Fibroblast of lung (primary cell): ENCODE measurements around the gene OGDHL. TPM values are rescaled to one million over a fixed set of nuclear protein-coding genes. Genes with fewer than 3 reads are reported as not detected.

ENCODE experiments used
- DNase-seq, 2 donors: peaks; one replicate each; pipeline versions ENCODE4 v3.0.0 to v3.0.0-alpha.2; 2010; ENCODE audit warnings: low read depth in 2 of 2
- H2AFZ ChIP-seq: 2 replicates; pipeline ENCODE4 v1.5.1; 2012; ENCODE audit warnings: low read length, control low read depth, inconsistent platforms
- H3K27ac ChIP-seq: 2 replicates; pipeline ENCODE4 v1.5.1; 2011; ENCODE audit warnings: low read length, control low read depth; ENCODE audit not compliant: insufficient read depth
- H3K27me3 ChIP-seq: 2 replicates; pipeline ENCODE4 v1.5.1; 2011; ENCODE audit warnings: mild to moderate bottlenecking, low read length; ENCODE audit not compliant: control insufficient read depth, insufficient read depth
- H3K36me3 ChIP-seq: 2 replicates; pipeline ENCODE4 v1.5.1; 2011; ENCODE audit warnings: low read length; ENCODE audit not compliant: control insufficient read depth, insufficient read depth
- H3K4me1 ChIP-seq: 2 replicates; pipeline ENCODE4 v1.5.1; 2011; ENCODE audit warnings: low read length; ENCODE audit not compliant: control insufficient read depth, insufficient read depth; ENCODE audit errors: extremely low read depth
- H3K4me2 ChIP-seq: 2 replicates; pipeline ENCODE4 v1.5.1; 2011; ENCODE audit warnings: low read length, control low read depth; ENCODE audit not compliant: insufficient read depth; ENCODE audit errors: extremely low read depth
- H3K4me3 ChIP-seq, 4 experiments: fragments of 200-600 bp in 1 of 4; sonication (generic) in 1 of 4; replicated peaks in 1 of 4; 2 replicates each; pipeline ENCODE4 v1.5.1; 2011 to 2016; ENCODE audit warnings: low read length in 4 of 4, low read depth in 3 of 4, mild to moderate bottlenecking in 3 of 4, control low read depth in 2 of 4, inconsistent platforms in 1 of 4, mixed read lengths in 1 of 4; ENCODE audit not compliant: insufficient read depth in 1 of 4; ENCODE audit errors: control extremely low read depth in 1 of 4
- H3K79me2 ChIP-seq: 2 replicates; pipeline ENCODE4 v1.5.1; 2012; ENCODE audit warnings: mild to moderate bottlenecking, low read length, inconsistent platforms; ENCODE audit not compliant: control insufficient read depth, insufficient read depth
- H3K9ac ChIP-seq: 2 replicates; pipeline ENCODE4 v1.5.1; 2011; ENCODE audit warnings: mild to moderate bottlenecking, low read length, control low read depth; ENCODE audit not compliant: insufficient read depth
- H3K9me3 ChIP-seq: 2 replicates; pipeline ENCODE4 v1.5.1; 2012; ENCODE audit warnings: low read depth, low read length; ENCODE audit not compliant: control insufficient read depth, insufficient read depth
- H4K20me1 ChIP-seq: 2 replicates; pipeline ENCODE4 v1.5.1; 2011; ENCODE audit warnings: low read length; ENCODE audit not compliant: control insufficient read depth, insufficient read depth; ENCODE audit errors: extremely low read depth
- CTCF ChIP-seq, 2 donors: IDR thresholded peaks in 1 of 2; conservative IDR thresholded peaks in 1 of 2; 1 replicate in 1 of 2; 2 replicates in 1 of 2; pipeline ENCODE4 v1.5.1; 2011 to 2012; ENCODE audit warnings: low read length in 2 of 2, control low read depth in 1 of 2, inconsistent platforms in 1 of 2, low read depth in 1 of 2, mild to moderate bottlenecking in 1 of 2
- EZH2 ChIP-seq: IDR thresholded peaks from 2 replicates; pipeline ENCODE4 v1.5.1; 2012; ENCODE audit warnings: low read length, control low read depth, mild to moderate bottlenecking; ENCODE audit errors: missing control alignments
- polyA plus RNA-seq, 2 donors: library from polyadenylated mRNA; depleted of rRNA in 1 of 2; stranded (reverse) in 1 of 2; unstranded in 1 of 2; fragments of >200 nt; gene quantifications; 2 replicates each; pipeline ENCODE4 v1.2.1, GENCODE V29; 2011 to 2012; ENCODE audit warnings: missing spikeins in 1 of 2
- total RNA-seq: library from RNA; depleted of rRNA; stranded (reverse); fragments of >200 nt; gene quantifications from 2 replicates; pipeline ENCODE4 v1.2.1, GENCODE V29; 2014

OGDHL gene
- total and polyA plus RNA-seq, 2 donors (not counting 1 experiment from before 2014, with no cell fraction given) = under 0.01 to 0.06 TPM

GRCh38 chr10:49735161-49735560 lies 27.0 kb downstream of the OGDHL start:
- Histone ChIP-seq H3K4me1 (no peaks in the 10 kb centered on the region), H2AFZ (no peak overlapping the region), H3K79me2 (no peaks in the 10 kb centered on the region), H3K4me2 (no peak overlapping the region), H4K20me1 (no peaks in the 10 kb centered on the region), H3K4me3 (no peak overlapping the region), H3K9me3 (no peaks in the 10 kb centered on the region), H3K36me3 (no peaks in the 10 kb centered on the region), H3K27me3 (no peaks in the 10 kb centered on the region), H3K9ac (no peak overlapping the region), H3K27ac (no peak overlapping the region)
- no peak for DNase-seq
- TF ChIP-seq EZH2 (no peak), CTCF (conservative IDR thresholded peaks at IDR 0.05 in 1 of 2, IDR thresholded peaks at IDR 0.05 in 1 of 2; ENCODE audit: low read depth in 1 of 2, low read length in 2 of 2) (no peak)

- TF ChIP-seq CTCF (conservative IDR thresholded peaks at IDR 0.05 in 1 of 2, IDR thresholded peaks at IDR 0.05 in 1 of 2; ENCODE audit: low read depth in 1 of 2, low read length in 2 of 2) (no peak), EZH2 (no peak)
- no peaks in the 10 kb centered on the region for H3K27me3 ChIP-seq
- no peak overlapping the region for H3K4me2 ChIP-seq
Measured at GRCh38 chr10:49734676-49735075, 27.4 kb downstream of the OGDHL start.

GRCh38 chr10:49733866-49734265 lies 28.3 kb downstream of the OGDHL start:
- H3K27me3 ChIP-seq = no peaks in the 10 kb centered on the region
- H2AFZ ChIP-seq = no peak overlapping the region
- H3K9me3 ChIP-seq = no peaks in the 10 kb centered on the region
- no peak for DNase-seq
- no peak overlapping the region for H3K27ac ChIP-seq
- H3K79me2 ChIP-seq = no peaks in the 10 kb centered on the region
- no peaks in the 10 kb centered on the region for H3K4me1 ChIP-seq
- H3K36me3 ChIP-seq = no peaks in the 10 kb centered on the region
- no peak overlapping the region for H3K4me2 ChIP-seq
- no peak for TF ChIP-seq EZH2
- TF ChIP-seq CTCF (conservative IDR thresholded peaks at IDR 0.05 in 1 of 2, IDR thresholded peaks at IDR 0.05 in 1 of 2; ENCODE audit: low read depth in 1 of 2, low read length in 2 of 2) = no peak
- H3K4me3 ChIP-seq = no peak overlapping the region
- no peaks in the 10 kb centered on the region for H4K20me1 ChIP-seq
- H3K9ac ChIP-seq = no peak overlapping the region

More at GRCh38 chr10:49734676-49735075, 27.4 kb downstream of the OGDHL start:
- Histone ChIP-seq H3K4me1 (no peaks in the 10 kb centered on the region), H4K20me1 (no peaks in the 10 kb centered on the region), H3K4me3 (no peak overlapping the region), H3K9me3 (no peaks in the 10 kb centered on the region), H3K9ac (no peak overlapping the region), H3K79me2 (no peaks in the 10 kb centered on the region), H3K36me3 (no peaks in the 10 kb centered on the region), H3K27ac (no peak overlapping the region), H2AFZ (no peak overlapping the region)
- no peak for DNase-seq
